H9 (cell line): Measurements from ENCODE around the gene NEK11. TPM values are rescaled to one million over a fixed set of nuclear protein-coding genes. Genes with fewer than 3 reads are reported as not detected.

Experiments used
- DNase-seq: peaks from one replicate; pipeline ENCODE4 v3.0.0-alpha.2; 2017
- H2AFZ ChIP-seq: one replicate; pipeline ENCODE4 v1.6.1; 2013; ENCODE audit warnings: mild to moderate bottlenecking, low read length, control low read depth, moderate library complexity
- H2AK5ac ChIP-seq: 2 replicates; pipeline ENCODE4 v1.6.1; 2013; ENCODE audit warnings: low read length, control low read depth, mixed read lengths; ENCODE audit not compliant: insufficient read length
- H2BK120ac ChIP-seq: one replicate; pipeline ENCODE4 v1.6.1; 2013; ENCODE audit warnings: low read depth, mild to moderate bottlenecking, low read length, control low read depth, inconsistent platforms; ENCODE audit not compliant: poor library complexity, severe bottlenecking
- H2BK12ac ChIP-seq: 2 replicates; pipeline ENCODE4 v1.6.1; 2013; ENCODE audit warnings: low read length, control low read depth, mixed read lengths, low read depth; ENCODE audit not compliant: insufficient read length
- H2BK15ac ChIP-seq: 2 replicates; pipeline ENCODE4 v1.6.1; 2013; ENCODE audit warnings: low read depth, low read length, control low read depth
- H2BK20ac ChIP-seq: one replicate; pipeline ENCODE4 v1.6.1; 2013; ENCODE audit warnings: low read depth, mild to moderate bottlenecking, low read length, control low read depth, inconsistent platforms; ENCODE audit not compliant: poor library complexity, severe bottlenecking
- H2BK5ac ChIP-seq: 2 replicates; pipeline ENCODE4 v1.6.1; 2013; ENCODE audit warnings: low read length, control low read depth, mixed read lengths; ENCODE audit not compliant: insufficient read length
- H3K14ac ChIP-seq: 2 replicates; pipeline ENCODE4 v1.6.1; 2013; ENCODE audit warnings: low read length, control low read depth; ENCODE audit not compliant: insufficient read depth
- H3K18ac ChIP-seq: 2 replicates; pipeline ENCODE4 v1.6.1; 2013; ENCODE audit warnings: low read depth, mild to moderate bottlenecking, mixed read lengths, low read length, control low read depth; ENCODE audit not compliant: insufficient read length
- H3K23ac ChIP-seq: 2 replicates; pipeline ENCODE4 v1.6.1; 2013; ENCODE audit warnings: low read length, control low read depth, mixed read lengths, low read depth; ENCODE audit not compliant: insufficient read length
- H3K23me2 ChIP-seq: 2 replicates; pipeline ENCODE4 v1.6.1; 2013; ENCODE audit warnings: low read depth, mild to moderate bottlenecking, mixed read lengths, low read length, control low read depth; ENCODE audit not compliant: insufficient read length, poor library complexity, severe bottlenecking
- H3K27ac ChIP-seq: 2 replicates; pipeline ENCODE4 v1.5.1; 2013; ENCODE audit warnings: low read length, control low read depth, mixed read lengths, low read depth; ENCODE audit not compliant: insufficient read length
- H3K27me3 ChIP-seq: 2 replicates; pipeline ENCODE4 v1.6.1; 2013; ENCODE audit warnings: low read length, control low read depth, inconsistent platforms; ENCODE audit not compliant: insufficient read depth
- H3K4ac ChIP-seq: 2 replicates; pipeline ENCODE4 v1.6.1; 2013; ENCODE audit warnings: low read depth, mild to moderate bottlenecking, control low read depth, inconsistent platforms, low read length, moderate library complexity
- H3K4me1 ChIP-seq: 2 replicates; pipeline ENCODE4 v1.6.1; 2013; ENCODE audit warnings: low read length, control low read depth, inconsistent platforms; ENCODE audit not compliant: insufficient read depth
- H3K4me2 ChIP-seq: 2 replicates; pipeline ENCODE4 v1.6.1; 2013; ENCODE audit warnings: low read length, control low read depth, mixed read lengths; ENCODE audit not compliant: insufficient read length, insufficient read depth
- H3K56ac ChIP-seq: 2 replicates; pipeline ENCODE4 v1.6.1; 2013; ENCODE audit warnings: low read depth, mild to moderate bottlenecking, mixed read lengths, low read length, control low read depth; ENCODE audit not compliant: insufficient read length
- H3K79me1 ChIP-seq: 2 replicates; pipeline ENCODE4 v1.6.1; 2013; ENCODE audit warnings: low read depth, mild to moderate bottlenecking, moderate library complexity, low read length, control low read depth, inconsistent platforms; ENCODE audit not compliant: insufficient read depth, poor library complexity, severe bottlenecking
- H3K79me2 ChIP-seq: 2 replicates; pipeline ENCODE4 v1.6.1; 2013; ENCODE audit warnings: low read length, control low read depth, inconsistent platforms; ENCODE audit not compliant: insufficient read depth
- H3K9ac ChIP-seq: 2 replicates; pipeline ENCODE4 v1.6.1; 2013; ENCODE audit warnings: low read length, control low read depth, mixed read lengths; ENCODE audit not compliant: insufficient read length; ENCODE audit errors: extremely low read depth
- H3K9me3 ChIP-seq: one replicate; pipeline ENCODE4 v1.6.1; 2013; ENCODE audit warnings: low read depth, low read length, inconsistent platforms; ENCODE audit not compliant: control insufficient read depth
- H3T11ph ChIP-seq: one replicate; pipeline ENCODE4 v1.6.1; 2013; ENCODE audit warnings: mild to moderate bottlenecking, low read length, control low read depth, inconsistent platforms
- H4K20me1 ChIP-seq: one replicate; pipeline ENCODE4 v1.6.1; 2013; ENCODE audit not compliant: control insufficient read depth, insufficient read length, insufficient read depth
- H4K5ac ChIP-seq: 2 replicates; pipeline ENCODE4 v1.6.1; 2013; ENCODE audit warnings: low read depth, mild to moderate bottlenecking, mixed read lengths, low read length, control low read depth; ENCODE audit not compliant: insufficient read length
- H4K8ac ChIP-seq: replicated peaks from 2 replicates; pipeline ENCODE4 v1.6.1; 2013; ENCODE audit warnings: low read length, control low read depth, mixed read lengths, low read depth; ENCODE audit not compliant: insufficient read length
- H4K91ac ChIP-seq: 2 replicates; pipeline ENCODE4 v1.6.1; 2013; ENCODE audit warnings: low read depth, mild to moderate bottlenecking, moderate library complexity, mixed read lengths, low read length, control low read depth; ENCODE audit not compliant: insufficient read length
- H3K27ac Mint-ChIP-seq, 3 experiments: 2 replicates in 2 of 3; 3 replicates in 1 of 3; pipeline ENCODE4 v1.8.0; 2020 to 2021; ENCODE audit warnings: mixed read lengths in 3 of 3, mild to moderate bottlenecking in 1 of 3, moderate library complexity in 1 of 3
- H3K27me3 Mint-ChIP-seq: 2 replicates; pipeline ENCODE4 v1.8.0; 2021; ENCODE audit warnings: low read depth, mild to moderate bottlenecking, moderate library complexity, mixed read lengths
- H3K36me3 Mint-ChIP-seq, 3 experiments: 2 replicates in 2 of 3; 3 replicates in 1 of 3; pipeline ENCODE4 v1.8.0; 2020 to 2021; ENCODE audit warnings: low read depth in 3 of 3, mixed read lengths in 3 of 3; ENCODE audit not compliant: insufficient read depth in 1 of 3
- H3K4me1 Mint-ChIP-seq, 2 experiments: 2 replicates each; pipeline ENCODE4 v1.8.0; 2020; ENCODE audit warnings: mixed read lengths in 2 of 2
- H3K4me3 Mint-ChIP-seq, 2 experiments: 2 replicates in 1 of 2; 3 replicates in 1 of 2; pipeline ENCODE4 v1.8.0; 2020 to 2021; ENCODE audit warnings: mild to moderate bottlenecking in 2 of 2, mixed read lengths in 2 of 2, moderate library complexity in 1 of 2
- H3K9me3 Mint-ChIP-seq, 2 experiments: 2 replicates in 1 of 2; 3 replicates in 1 of 2; pipeline ENCODE4 v1.8.0; 2020; ENCODE audit warnings: mild to moderate bottlenecking in 2 of 2, mixed read lengths in 2 of 2, moderate library complexity in 1 of 2
- WGBS: extraction: QIAGEN DNeasy Blood & Tissue Kit; methylation state at CpG from one replicate; pipeline ENCODE4 v1.1.7; 2013; ENCODE audit warnings: missing lambda C conversion rate, low lambda C conversion rate, mixed read lengths; ENCODE audit not compliant: insufficient read length; ENCODE audit errors: extremely low coverage; 5-methylcytosine and 5-hydroxymethylcytosine counted together
- total RNA-seq: library from RNA; stranded (reverse); gene quantifications from 2 replicates; pipeline ENCODE4 v1.2.1, GENCODE V29; 2021
- TF ChIP-seq, protein P1 (sequence below): fragments of 200-600 bp; sonication (generic); conservative IDR thresholded peaks from 3 replicates; pipeline ENCODE4 v1.8.0; 2021; ENCODE audit warnings: antibody characterized with exemption, mild to moderate bottlenecking

The NEK11 gene
- total RNA-seq, 1 experiment from 2014 or later = 2.5 TPM

DNA sequence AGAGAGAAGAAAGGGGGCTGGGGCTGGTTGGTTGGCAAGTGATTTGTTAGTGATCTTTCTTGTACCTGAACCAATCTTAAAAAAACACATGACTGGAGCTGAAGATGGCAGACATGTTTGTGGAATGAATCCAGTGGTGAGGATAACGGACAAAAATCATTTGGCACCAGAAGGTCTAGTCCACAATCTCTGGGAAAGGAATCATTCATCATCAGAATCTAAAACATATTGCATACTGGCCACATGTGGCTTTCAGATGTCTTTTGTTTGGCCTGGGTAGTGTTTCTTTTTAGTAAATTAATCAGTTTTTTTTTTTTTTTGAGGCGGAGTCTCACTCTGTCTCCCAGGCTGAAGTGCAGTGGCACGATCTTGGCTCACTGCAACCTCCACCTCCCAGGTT is 5.0 kb downstream of the NEK11 start:
- Histone ChIP-seq H3K79me1 (no peaks in the 10 kb centered on the region), H3K4me2 (no peak overlapping the region), H4K8ac (no peak overlapping the region), H2BK120ac (no peak overlapping the region), H2BK5ac (no peak overlapping the region), H3K27ac (no peak overlapping the region), H3K14ac (no peak overlapping the region), H4K5ac (no peak overlapping the region), H4K91ac (no peak overlapping the region), H3K27me3 (no peaks in the 10 kb centered on the region), H3K4ac (no peak overlapping the region), H3K23ac (no peak overlapping the region), H2AK5ac (no peak overlapping the region), H3K9ac (no peak overlapping the region), H2BK12ac (no peak overlapping the region), H3K9me3 (no peaks in the 10 kb centered on the region), H2BK20ac (no peak overlapping the region), H2AFZ (no peak overlapping the region), H3K18ac (no peak overlapping the region), H3K56ac (no peak overlapping the region), H2BK15ac (no peak overlapping the region), H4K20me1 (no peaks in the 10 kb centered on the region), H3K23me2 (no peaks in the 10 kb centered on the region), H3K79me2 (no peaks in the 10 kb centered on the region), H3K4me1 (no peaks in the 10 kb centered on the region), H3T11ph (no peak overlapping the region)
- Mint-ChIP-seq H3K4me3 (no peak overlapping the region), H3K9me3 (no peaks in the 10 kb centered on the region), H3K36me3 (no peaks in the 10 kb centered on the region; a peak in 2 of 7 replicates), H3K4me1 (peaks cover 5 to 6% of the 10 kb centered on the region in 2 experiments; a peak in 3 of 4 replicates), H3K27me3 (no peaks in the 10 kb centered on the region), H3K27ac (no peak overlapping the region)
- TF ChIP-seq, protein P1, sequence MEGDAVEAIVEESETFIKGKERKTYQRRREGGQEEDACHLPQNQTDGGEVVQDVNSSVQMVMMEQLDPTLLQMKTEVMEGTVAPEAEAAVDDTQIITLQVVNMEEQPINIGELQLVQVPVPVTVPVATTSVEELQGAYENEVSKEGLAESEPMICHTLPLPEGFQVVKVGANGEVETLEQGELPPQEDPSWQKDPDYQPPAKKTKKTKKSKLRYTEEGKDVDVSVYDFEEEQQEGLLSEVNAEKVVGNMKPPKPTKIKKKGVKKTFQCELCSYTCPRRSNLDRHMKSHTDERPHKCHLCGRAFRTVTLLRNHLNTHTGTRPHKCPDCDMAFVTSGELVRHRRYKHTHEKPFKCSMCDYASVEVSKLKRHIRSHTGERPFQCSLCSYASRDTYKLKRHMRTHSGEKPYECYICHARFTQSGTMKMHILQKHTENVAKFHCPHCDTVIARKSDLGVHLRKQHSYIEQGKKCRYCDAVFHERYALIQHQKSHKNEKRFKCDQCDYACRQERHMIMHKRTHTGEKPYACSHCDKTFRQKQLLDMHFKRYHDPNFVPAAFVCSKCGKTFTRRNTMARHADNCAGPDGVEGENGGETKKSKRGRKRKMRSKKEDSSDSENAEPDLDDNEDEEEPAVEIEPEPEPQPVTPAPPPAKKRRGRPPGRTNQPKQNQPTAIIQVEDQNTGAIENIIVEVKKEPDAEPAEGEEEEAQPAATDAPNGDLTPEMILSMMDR = no peak
- DNase-seq = no peak
- no CpG with 5 or more reads among the region's 3 CpGs for WGBS
